NT2/D1 (cell line): Measurements from ENCODE around the gene FHAD1.

ENCODE experiments used
- SUZ12 ChIP-seq: IDR thresholded peaks from 2 replicates; pipeline ENCODE4 v1.6.1; 2011; ENCODE audit not compliant: insufficient read length, insufficient read depth; ENCODE audit errors: extremely low read depth
- YY1 ChIP-seq: IDR thresholded peaks from 2 replicates; pipeline ENCODE4 v1.6.1; 2011; ENCODE audit not compliant: insufficient read length, insufficient read depth
- ZNF274 ChIP-seq: IDR thresholded peaks from 2 replicates; pipeline ENCODE4 v1.6.1; 2011; ENCODE audit warnings: mild to moderate bottlenecking, low read depth, low read length

- no peak for TF ChIP-seq ZNF274
- no peak for TF ChIP-seq SUZ12
- TF ChIP-seq YY1 = no peak
Observed at GRCh38 chr1:15272782-15273127, 25.7 kb downstream of the FHAD1 start.
